Measurements from ENCODE around the gene CPM. TPM values are rescaled to one million over a fixed set of nuclear protein-coding genes. Genes with fewer than 3 reads are reported as not detected.

Gene CPM
- total RNA-seq, 1 donor = 13.2 TPM

GRCh38 chr12:68934392-68934791, 1.4 kb upstream of the CPM start:
- H3K27me3 ChIP-seq (ENCODE audit: insufficient read depth, low read length) = peaks cover 14% of the 10 kb centered on the region
- peaks cover 19% of the 10 kb centered on the region for H3K4me1 ChIP-seq (ENCODE audit: insufficient read depth, low read length)
- H3K4me3 ChIP-seq (ENCODE audit: low read length) = no peak overlapping the region
- H3K9me3 ChIP-seq (ENCODE audit: low read depth, low read length) = no peaks in the 10 kb centered on the region

DNA sequence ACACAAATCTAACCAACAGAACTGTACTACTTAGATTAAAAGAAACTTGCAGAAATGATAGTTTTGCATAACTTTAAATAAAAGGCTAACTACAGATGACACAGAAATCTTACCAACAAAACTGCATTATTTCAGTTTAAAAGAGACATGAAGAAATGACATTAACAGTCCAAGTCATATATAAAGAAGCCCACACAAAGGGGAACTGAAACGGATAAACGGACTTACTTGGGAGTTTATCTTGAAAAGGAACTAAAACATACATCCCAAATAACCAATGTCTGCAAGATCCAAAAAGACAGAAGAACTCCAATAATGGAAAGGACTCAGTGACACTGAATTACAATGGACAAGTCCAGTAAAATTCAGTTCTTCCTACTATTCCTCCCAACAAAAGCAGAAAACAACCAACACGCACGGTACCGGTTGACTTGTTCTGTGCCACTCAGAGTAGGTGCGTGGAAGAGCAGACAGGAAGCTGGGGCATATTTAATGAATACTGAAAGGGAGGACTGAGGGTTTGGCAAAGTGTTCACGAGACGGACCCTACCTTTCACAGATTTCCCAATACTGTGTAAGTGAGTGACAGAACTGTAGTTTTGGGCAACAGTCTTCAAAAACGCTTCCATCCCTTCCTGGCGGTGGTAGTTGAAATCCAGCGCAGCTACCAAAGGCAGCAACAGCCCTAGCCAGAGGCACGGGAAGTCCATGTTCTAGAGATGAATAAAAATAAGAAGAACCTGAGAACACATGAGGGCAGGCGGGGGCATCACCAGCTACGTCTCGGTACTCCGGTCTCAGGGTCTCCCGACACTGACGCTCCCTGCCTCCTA, 627 bp downstream of the CPM start:
- peak overlapping the region; percentile 64 for H3K4me3 ChIP-seq (ENCODE audit: low read length)
- H3K27me3 ChIP-seq (ENCODE audit: insufficient read depth, low read length) = peaks cover 14% of the 10 kb centered on the region
- H3K4me1 ChIP-seq (ENCODE audit: insufficient read depth, low read length) = peaks cover 19% of the 10 kb centered on the region
- H3K9me3 ChIP-seq (ENCODE audit: low read depth, low read length) = no peaks in the 10 kb centered on the region

- Histone ChIP-seq H3K4me3 (ENCODE audit: low read length) (no peak overlapping the region), H3K27me3 (ENCODE audit: insufficient read depth, low read length) (peaks cover 14% of the 10 kb centered on the region), H3K4me1 (ENCODE audit: insufficient read depth, low read length) (peaks cover 19% of the 10 kb centered on the region), H3K9me3 (ENCODE audit: low read depth, low read length) (no peaks in the 10 kb centered on the region)
Measured at GRCh38 chr12:68930178-68930577, 2.8 kb downstream of the CPM start.

GRCh38 chr12:68924546-68924945, 8.4 kb downstream of the CPM start:
- H3K4me3 ChIP-seq (ENCODE audit: low read length) = no peak overlapping the region
- H3K4me1 ChIP-seq (ENCODE audit: insufficient read depth, low read length) = no peaks in the 10 kb centered on the region
- no peaks in the 10 kb centered on the region for H3K27me3 ChIP-seq (ENCODE audit: insufficient read depth, low read length)
- no peaks in the 10 kb centered on the region for H3K9me3 ChIP-seq (ENCODE audit: low read depth, low read length)

DNA sequence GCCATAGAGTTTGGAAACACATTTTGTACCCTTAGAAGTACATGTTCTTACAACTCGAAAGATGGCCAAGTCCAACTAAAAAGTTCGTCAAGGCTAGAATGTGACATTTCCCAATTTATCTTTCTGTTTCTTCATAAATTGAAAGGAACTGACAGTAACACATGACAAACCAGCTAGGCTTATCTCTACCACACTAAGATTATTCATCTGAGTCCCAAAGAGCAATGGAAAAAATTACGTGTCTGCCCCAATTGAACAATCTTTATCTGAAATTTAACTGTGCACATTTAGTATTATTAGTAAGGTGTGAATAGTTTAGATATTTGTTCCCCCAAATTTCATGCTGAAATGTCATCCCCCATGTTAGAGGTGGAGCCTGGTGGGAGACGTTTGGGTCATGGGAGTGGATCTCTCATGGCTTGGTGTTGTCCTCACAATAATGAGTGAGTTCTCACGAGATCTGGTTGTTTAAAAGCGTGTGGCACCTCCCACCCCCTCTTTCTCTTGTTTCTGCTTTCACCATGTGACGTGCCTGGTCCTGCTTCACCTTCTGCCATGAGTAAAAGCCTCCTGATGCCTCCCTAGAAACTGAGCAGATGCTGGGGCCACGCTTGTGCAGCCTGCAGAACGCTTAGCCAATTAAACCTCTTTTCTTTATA, 13.3 kb downstream of the CPM start:
- Histone ChIP-seq H3K4me3 (ENCODE audit: low read length) (no peak overlapping the region), H3K9me3 (ENCODE audit: low read depth, low read length) (no peaks in the 10 kb centered on the region), H3K27me3 (ENCODE audit: insufficient read depth, low read length) (no peaks in the 10 kb centered on the region), H3K4me1 (ENCODE audit: insufficient read depth, low read length) (peaks cover 3% of the 10 kb centered on the region)

- peaks cover 3% of the 10 kb centered on the region for H3K4me1 ChIP-seq (ENCODE audit: insufficient read depth, low read length)
- H3K4me3 ChIP-seq (ENCODE audit: low read length) = no peak overlapping the region
- no peaks in the 10 kb centered on the region for H3K27me3 ChIP-seq (ENCODE audit: insufficient read depth, low read length)
Measured at GRCh38 chr12:68918960-68919359, 14.0 kb downstream of the CPM start.

GRCh38 chr12:68915055-68915454, 17.9 kb downstream of the CPM start:
- Histone ChIP-seq H3K4me3 (ENCODE audit: low read length) (no peak overlapping the region), H3K4me1 (ENCODE audit: insufficient read depth, low read length) (peaks cover 3% of the 10 kb centered on the region), H3K9me3 (ENCODE audit: low read depth, low read length) (no peaks in the 10 kb centered on the region), H3K27me3 (ENCODE audit: insufficient read depth, low read length) (no peaks in the 10 kb centered on the region)

More at GRCh38 chr12:68918960-68919359, 14.0 kb downstream of the CPM start:
- no peaks in the 10 kb centered on the region for H3K9me3 ChIP-seq (ENCODE audit: low read depth, low read length)

GRCh38 chr12:68913682-68914081, 19.3 kb downstream of the CPM start:
- Histone ChIP-seq H3K9me3 (ENCODE audit: low read depth, low read length) (no peaks in the 10 kb centered on the region), H3K4me3 (ENCODE audit: low read length) (no peak overlapping the region), H3K27me3 (ENCODE audit: insufficient read depth, low read length) (no peaks in the 10 kb centered on the region), H3K4me1 (ENCODE audit: insufficient read depth, low read length) (peaks cover 3% of the 10 kb centered on the region)

GRCh38 chr12:68912916-68913315, 20.1 kb downstream of the CPM start:
- Histone ChIP-seq H3K4me3 (ENCODE audit: low read length) (no peak overlapping the region), H3K4me1 (ENCODE audit: insufficient read depth, low read length) (peaks cover 3% of the 10 kb centered on the region), H3K27me3 (ENCODE audit: insufficient read depth, low read length) (no peaks in the 10 kb centered on the region), H3K9me3 (ENCODE audit: low read depth, low read length) (no peaks in the 10 kb centered on the region)

GRCh38 chr12:68911197-68911718, 21.7 kb downstream of the CPM start:
- Histone ChIP-seq H3K9me3 (ENCODE audit: low read depth, low read length) (no peaks in the 10 kb centered on the region), H3K27me3 (ENCODE audit: insufficient read depth, low read length) (no peaks in the 10 kb centered on the region), H3K4me1 (ENCODE audit: insufficient read depth, low read length) (peaks cover 3% of the 10 kb centered on the region), H3K4me3 (ENCODE audit: low read length) (no peak overlapping the region)

- Histone ChIP-seq H3K4me1 (ENCODE audit: insufficient read depth, low read length) (no peaks in the 10 kb centered on the region), H3K9me3 (ENCODE audit: low read depth, low read length) (no peaks in the 10 kb centered on the region), H3K4me3 (ENCODE audit: low read length) (no peak overlapping the region), H3K27me3 (ENCODE audit: insufficient read depth, low read length) (no peaks in the 10 kb centered on the region)
Measured at GRCh38 chr12:68910128-68910527, 22.8 kb downstream of the CPM start.

- Histone ChIP-seq H3K4me3 (ENCODE audit: low read length) (no peak overlapping the region), H3K9me3 (ENCODE audit: low read depth, low read length) (no peaks in the 10 kb centered on the region), H3K27me3 (ENCODE audit: insufficient read depth, low read length) (no peaks in the 10 kb centered on the region), H3K4me1 (ENCODE audit: insufficient read depth, low read length) (peaks cover 7% of the 10 kb centered on the region)
Measured at GRCh38 chr12:68908076-68908475, 24.9 kb downstream of the CPM start.

- H3K4me1 ChIP-seq (ENCODE audit: insufficient read depth, low read length) = peaks cover 7% of the 10 kb centered on the region
- no peaks in the 10 kb centered on the region for H3K9me3 ChIP-seq (ENCODE audit: low read depth, low read length)
- no peaks in the 10 kb centered on the region for H3K27me3 ChIP-seq (ENCODE audit: insufficient read depth, low read length)
- H3K4me3 ChIP-seq (ENCODE audit: low read length) = no peak overlapping the region
Measured at GRCh38 chr12:68905733-68906132, 27.2 kb downstream of the CPM start.

- no peaks in the 10 kb centered on the region for H3K27me3 ChIP-seq (ENCODE audit: insufficient read depth, low read length)
- H3K9me3 ChIP-seq (ENCODE audit: low read depth, low read length) = no peaks in the 10 kb centered on the region
- no peak overlapping the region for H3K4me3 ChIP-seq (ENCODE audit: low read length)
- H3K4me1 ChIP-seq (ENCODE audit: insufficient read depth, low read length) = peaks cover 7% of the 10 kb centered on the region
Measured at GRCh38 chr12:68904351-68904962, 28.5 kb downstream of the CPM start.

DNA sequence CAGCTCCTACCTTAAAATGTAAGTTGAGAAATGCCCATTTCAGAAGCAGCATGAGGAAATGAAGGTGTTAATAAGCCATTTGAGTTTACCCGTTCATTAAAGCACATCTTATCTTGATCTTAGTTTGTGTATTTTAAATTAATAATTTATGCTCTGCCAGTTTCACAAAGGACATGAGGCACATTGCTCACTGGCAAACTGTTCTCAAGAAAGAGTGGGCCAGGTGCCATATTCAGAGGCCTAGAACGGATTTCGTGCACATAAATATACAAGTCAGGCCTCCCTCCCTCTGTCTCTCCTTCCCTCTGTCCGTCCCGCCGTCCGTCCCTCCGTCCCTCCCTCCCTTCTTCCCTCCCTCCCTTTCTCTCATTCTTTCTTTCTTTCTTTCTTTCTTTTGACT, 29.5 kb downstream of the CPM start:
- H3K9me3 ChIP-seq (ENCODE audit: low read depth, low read length) = no peaks in the 10 kb centered on the region
- H3K27me3 ChIP-seq (ENCODE audit: insufficient read depth, low read length) = no peaks in the 10 kb centered on the region

More for the DNA sequence above, 29.5 kb downstream of the CPM start:
- Histone ChIP-seq H3K4me1 (ENCODE audit: insufficient read depth, low read length) (peaks cover 7% of the 10 kb centered on the region), H3K4me3 (ENCODE audit: low read length) (no peak overlapping the region)
